ENCODE measurements around the gene ROPN1L. TPM values are rescaled to one million over a fixed set of nuclear protein-coding genes. Genes with fewer than 3 reads are reported as not detected.
A peak's percentile ranks its signal among the peaks of the same experiment; 100 is the strongest.

The ROPN1L gene
- total and polyA plus RNA-seq, 2 of the 13 experiments (the other 11 are each of a cell fraction or from before 2014, with no cell fraction given) = not detected

- TF ChIP-seq PRDM4 (CRISPR knock-in tag; IDR thresholded peaks at IDR 0.05; ENCODE audit: borderline replicate concordance) (no peak), KMT2A (CRISPR knock-in tag; IDR thresholded peaks at IDR 0.05) (0 out of 2 replicates have a peak, but pooled peaks have one; percentile 44), SRY (CRISPR knock-in tag; IDR thresholded peaks at IDR 0.05) (no peak), MAX (IDR thresholded peaks at IDR 0.05) (no peak; the same call in 1 of the 2 replicates), ZIK1 (CRISPR knock-in tag; IDR thresholded peaks at IDR 0.05; ENCODE audit: borderline replicate concordance, low read depth) (peak; percentile 67; the same call in 1 of the 2 replicates), ZNF484 (CRISPR knock-in tag; IDR thresholded peaks at IDR 0.05; ENCODE audit: borderline replicate concordance, low read depth) (no peak), SNRNP70 (IDR thresholded peaks at IDR 0.05; ENCODE audit: low read depth, low read length) (no peak), SMARCE1 (IDR thresholded peaks at IDR 0.05; ENCODE audit: borderline replicate concordance) (no peak), ZKSCAN5 (CRISPR knock-in tag; IDR thresholded peaks at IDR 0.05) (no peak), ZBTB39 (CRISPR knock-in tag; IDR thresholded peaks at IDR 0.05) (0 out of 2 replicates have a peak, but pooled peaks have one; percentile 26), ZNF572 (CRISPR knock-in tag; IDR thresholded peaks at IDR 0.05) (no peak), KDM4B (CRISPR knock-in tag; IDR thresholded peaks at IDR 0.05) (no peak), MNT (IDR thresholded peaks at IDR 0.05) (no peak), STAG1 (CRISPR knock-in tag; IDR thresholded peaks at IDR 0.05) (no peak), U2AF2 (IDR thresholded peaks at IDR 0.05; ENCODE audit: low read depth, low read length) (no peak), ZMYM4 (CRISPR knock-in tag; IDR thresholded peaks at IDR 0.05) (0 out of 2 replicates have a peak, but pooled peaks have one; percentile 23), ZNF569 (CRISPR knock-in tag; IDR thresholded peaks at IDR 0.05; ENCODE audit: borderline replicate concordance) (no peak), ZNF784 (CRISPR knock-in tag; IDR thresholded peaks at IDR 0.05; ENCODE audit: borderline replicate concordance) (peak; percentile 54; the same call in 1 of the 2 replicates), MLLT10 (CRISPR knock-in tag; IDR thresholded peaks at IDR 0.05) (no peak)
Measured at GRCh38 chr5:10441083-10441991, at the start of gene ROPN1L (continued).
